Measurements from ENCODE around the gene TTC39B. TPM values are rescaled to one million over a fixed set of nuclear protein-coding genes. Genes with fewer than 3 reads are reported as not detected.

TTC39B gene

GRCh38 chr9:15115702-15116101 lies 191.3 kb downstream of the TTC39B start:
- no peak overlapping the region for H3K14ac ChIP-seq (ENCODE audit: low read length in 2 of 2)
- 84% methylated on average over 5 of the region's 5 CpGs for WGBS
- H3K79me1 ChIP-seq (replicated peaks; ENCODE audit: low read length, poor library complexity, severe bottlenecking): no peaks in the 10 kb centered on the region
- H3K4ac ChIP-seq (ENCODE audit: low read depth in 1 of 2, low read length in 2 of 2): no peak overlapping the region
- H3K4me1 ChIP-seq (ENCODE audit: control insufficient read depth, insufficient read depth, low read depth, low read length): peaks cover 1% of the 10 kb centered on the region
- H4K8ac ChIP-seq (ENCODE audit: low read length): no peak overlapping the region
- H3K23ac ChIP-seq (ENCODE audit: low read length in 2 of 2): no peak overlapping the region
- H2AK5ac ChIP-seq (ENCODE audit: low read length, severe bottlenecking): no peak overlapping the region
- H3K4me3 ChIP-seq (ENCODE audit: insufficient read depth in 1 of 2, low read depth in 1 of 2, low read length in 2 of 2): no peak overlapping the region
- H2BK120ac ChIP-seq (ENCODE audit: low read depth, low read length): no peak overlapping the region
- no peak for DNase-seq
- H3K27ac ChIP-seq (ENCODE audit: low read length, poor library complexity, severe bottlenecking): no peak overlapping the region
- no peak overlapping the region for H2AFZ ChIP-seq (ENCODE audit: low read depth, low read length)
- no peak overlapping the region for H4K91ac ChIP-seq (ENCODE audit: low read length)
- peak overlapping the region in 1 of 2 experiments; percentile 18 for H3K18ac ChIP-seq (ENCODE audit: low read depth in 1 of 2, low read length in 2 of 2)
- no peaks in the 10 kb centered on the region for H3K9me3 ChIP-seq (ENCODE audit: control insufficient read depth, low read length)
- H2BK15ac ChIP-seq (ENCODE audit: low read depth, poor library complexity, severe bottlenecking): no peak overlapping the region
- H3K9ac ChIP-seq (ENCODE audit: low read length): no peak overlapping the region
- H3K27me3 ChIP-seq (ENCODE audit: control insufficient read depth in 1 of 2, insufficient read depth in 1 of 2, low read length in 2 of 2): peaks cover 31 to 49% of the 10 kb centered on the region in 2 experiments
- no peak overlapping the region for H2BK12ac ChIP-seq (ENCODE audit: low read length in 2 of 2)
- H2BK5ac ChIP-seq (ENCODE audit: low read depth, low read length, poor library complexity, severe bottlenecking): no peak overlapping the region
- H3K36me3 ChIP-seq (ENCODE audit: control insufficient read depth in 1 of 2, insufficient read depth in 2 of 2, low read depth in 1 of 2, low read length in 2 of 2): no peaks in the 10 kb centered on the region
- no peak overlapping the region for H3K4me2 ChIP-seq (ENCODE audit: low read length, poor library complexity, severe bottlenecking)

GRCh38 chr9:15115041-15115440 lies 192.0 kb downstream of the TTC39B start:
- no peaks in the 10 kb centered on the region for H3K36me3 ChIP-seq (ENCODE audit: control insufficient read depth in 1 of 2, insufficient read depth in 2 of 2, low read depth in 1 of 2, low read length in 2 of 2)
- no peak overlapping the region for H3K9ac ChIP-seq (ENCODE audit: low read length)
- DNase-seq: no peak
- H2BK15ac ChIP-seq (ENCODE audit: low read depth, poor library complexity, severe bottlenecking): no peak overlapping the region
- no peaks in the 10 kb centered on the region for H3K9me3 ChIP-seq (ENCODE audit: control insufficient read depth, low read length)
- H4K91ac ChIP-seq (ENCODE audit: low read length): no peak overlapping the region
- H3K4ac ChIP-seq (ENCODE audit: low read depth in 1 of 2, low read length in 2 of 2): no peak overlapping the region
- no peak overlapping the region for H3K18ac ChIP-seq (ENCODE audit: low read depth in 1 of 2, low read length in 2 of 2)
- H3K4me3 ChIP-seq (ENCODE audit: insufficient read depth in 1 of 2, low read depth in 1 of 2, low read length in 2 of 2): no peak overlapping the region
- peaks cover 1% of the 10 kb centered on the region for H3K4me1 ChIP-seq (ENCODE audit: control insufficient read depth, insufficient read depth, low read depth, low read length)
- no peak overlapping the region for H2AK5ac ChIP-seq (ENCODE audit: low read length, severe bottlenecking)
- H4K8ac ChIP-seq (ENCODE audit: low read length): no peak overlapping the region
- no peak overlapping the region for H2BK120ac ChIP-seq (ENCODE audit: low read depth, low read length)
- H3K14ac ChIP-seq (ENCODE audit: low read length in 2 of 2): no peak overlapping the region
- H2BK12ac ChIP-seq (ENCODE audit: low read length in 2 of 2): no peak overlapping the region
- H2AFZ ChIP-seq (ENCODE audit: low read depth, low read length): no peak overlapping the region
- no peak overlapping the region for H3K4me2 ChIP-seq (ENCODE audit: low read length, poor library complexity, severe bottlenecking)
- H3K23ac ChIP-seq (ENCODE audit: low read length in 2 of 2): no peak overlapping the region
- H3K27ac ChIP-seq (ENCODE audit: low read length, poor library complexity, severe bottlenecking): no peak overlapping the region
- 97% methylated on average over 2 of the region's 2 CpGs for WGBS
- peaks cover 27 to 44% of the 10 kb centered on the region in 2 experiments for H3K27me3 ChIP-seq (ENCODE audit: control insufficient read depth in 1 of 2, insufficient read depth in 1 of 2, low read length in 2 of 2)
- no peak overlapping the region for H2BK5ac ChIP-seq (ENCODE audit: low read depth, low read length, poor library complexity, severe bottlenecking)
- no peaks in the 10 kb centered on the region for H3K79me1 ChIP-seq (replicated peaks; ENCODE audit: low read length, poor library complexity, severe bottlenecking)

Small RNA genes lying within 50 kb of the gene (small RNA-seq; reads per million reads assigned to genes)
- gene RNU6-559P (ENCODE audit: low read depth): not detected
